IPS DF 6.9 (cell line): ENCODE data around the gene RAD9A.

Experiments
- DNase-seq: peaks from one replicate; pipeline ENCODE4 v3.0.0-alpha.2; 2013; ENCODE audit warnings: low read depth, low spot score
- H3K27ac ChIP-seq: one replicate; pipeline ENCODE4 v1.5.1; 2013; ENCODE audit warnings: low read length, control low read depth
- H3K27me3 ChIP-seq: 2 replicates; pipeline ENCODE4 v1.6.1; 2013; ENCODE audit warnings: mild to moderate bottlenecking, low read length; ENCODE audit not compliant: control insufficient read depth, insufficient read depth
- H3K36me3 ChIP-seq: 2 replicates; pipeline ENCODE4 v1.6.1; 2013; ENCODE audit warnings: low read length; ENCODE audit not compliant: control insufficient read depth, insufficient read depth
- H3K4me1 ChIP-seq: 2 replicates; pipeline ENCODE4 v1.6.1; 2013; ENCODE audit warnings: low read length; ENCODE audit not compliant: control insufficient read depth, insufficient read depth
- H3K4me3 ChIP-seq: 2 replicates; pipeline ENCODE4 v1.5.1; 2013; ENCODE audit warnings: mild to moderate bottlenecking, low read length
- H3K9me3 ChIP-seq: 2 replicates; pipeline ENCODE4 v1.6.1; 2013; ENCODE audit warnings: low read length, inconsistent platforms; ENCODE audit not compliant: control insufficient read depth, insufficient read depth
- WGBS: extraction: QIAGEN DNeasy Blood & Tissue Kit; methylation state at CpG from one replicate; pipeline ENCODE4 v1.1.7; 2013; ENCODE audit warnings: mixed read lengths, missing lambda C conversion rate; ENCODE audit not compliant: insufficient read length, insufficient coverage; 5-methylcytosine and 5-hydroxymethylcytosine counted together

Gene RAD9A

GRCh38 chr11:67431346-67432249 lies 39.8 kb downstream of the RAD9A start:
- peaks cover 5% of the 10 kb centered on the region; the same call in 1 of the 2 replicates for H3K4me1 ChIP-seq
- WGBS = no CpG with 5 or more reads among the region's 24 CpGs
- H3K27ac ChIP-seq = no peak overlapping the region
- no peak for DNase-seq
- peaks cover 22% of the 10 kb centered on the region for H3K36me3 ChIP-seq
- no peaks in the 10 kb centered on the region for H3K9me3 ChIP-seq
- H3K27me3 ChIP-seq = no peaks in the 10 kb centered on the region
- H3K4me3 ChIP-seq = no peak overlapping the region

DNA sequence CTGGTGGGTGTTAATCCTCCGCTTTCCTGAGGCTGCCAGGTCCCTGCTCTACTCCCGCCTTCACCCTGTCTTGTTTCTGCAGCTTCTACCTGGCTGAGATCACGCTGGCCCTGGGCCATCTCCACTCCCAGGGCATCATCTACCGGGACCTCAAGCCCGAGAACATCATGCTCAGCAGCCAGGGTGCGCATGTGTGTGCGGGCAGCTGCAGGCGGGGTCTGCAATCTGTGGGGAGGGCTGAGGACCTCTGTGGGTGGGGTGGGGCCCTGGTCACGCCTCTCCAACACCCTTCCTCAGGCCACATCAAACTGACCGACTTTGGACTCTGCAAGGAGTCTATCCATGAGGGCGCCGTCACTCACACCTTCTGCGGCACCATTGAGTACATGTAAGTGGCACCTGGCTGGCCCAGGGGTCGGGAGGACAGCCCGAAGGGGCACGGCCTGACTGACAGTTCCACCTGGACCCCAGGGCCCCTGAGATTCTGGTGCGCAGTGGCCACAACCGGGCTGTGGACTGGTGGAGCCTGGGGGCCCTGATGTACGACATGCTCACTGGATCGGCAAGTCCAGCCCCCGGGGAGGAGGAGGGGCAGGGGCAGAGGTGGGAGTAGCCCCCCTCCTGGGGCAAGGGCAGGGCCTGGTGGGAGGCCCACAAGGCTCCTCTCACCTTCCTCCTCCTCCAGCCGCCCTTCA lies 41.0 kb downstream of the RAD9A start:
- Histone ChIP-seq H3K9me3 (no peaks in the 10 kb centered on the region), H3K4me1 (peaks cover 8% of the 10 kb centered on the region; the same call in 1 of the 2 replicates), H3K36me3 (peaks cover 22% of the 10 kb centered on the region), H3K4me3 (no peak overlapping the region), H3K27me3 (no peaks in the 10 kb centered on the region), H3K27ac (no peak overlapping the region)
- no peak for DNase-seq
- WGBS = no CpG with 5 or more reads among the region's 22 CpGs

- H3K4me1 ChIP-seq = peaks cover 8% of the 10 kb centered on the region; the same call in 1 of the 2 replicates
- no peaks in the 10 kb centered on the region for H3K27me3 ChIP-seq
- no peak overlapping the region for H3K27ac ChIP-seq
- no CpG with 5 or more reads among the region's 22 CpGs for WGBS
- no peak overlapping the region for H3K4me3 ChIP-seq
- peaks cover 26% of the 10 kb centered on the region for H3K36me3 ChIP-seq
- H3K9me3 ChIP-seq = no peaks in the 10 kb centered on the region
- no peak for DNase-seq
Measured at GRCh38 chr11:67433536-67434394, 42.0 kb downstream of the RAD9A start.

- no peak for DNase-seq
- Histone ChIP-seq H3K36me3 (peaks cover 26% of the 10 kb centered on the region), H3K4me3 (no peak overlapping the region), H3K27ac (no peak overlapping the region), H3K4me1 (peaks cover 6% of the 10 kb centered on the region; the same call in 1 of the 2 replicates), H3K27me3 (no peaks in the 10 kb centered on the region), H3K9me3 (no peaks in the 10 kb centered on the region)
- WGBS = no CpG with 5 or more reads among the region's 23 CpGs
Measured at GRCh38 chr11:67434395-67434881, 42.7 kb downstream of the RAD9A start.

DNA sequence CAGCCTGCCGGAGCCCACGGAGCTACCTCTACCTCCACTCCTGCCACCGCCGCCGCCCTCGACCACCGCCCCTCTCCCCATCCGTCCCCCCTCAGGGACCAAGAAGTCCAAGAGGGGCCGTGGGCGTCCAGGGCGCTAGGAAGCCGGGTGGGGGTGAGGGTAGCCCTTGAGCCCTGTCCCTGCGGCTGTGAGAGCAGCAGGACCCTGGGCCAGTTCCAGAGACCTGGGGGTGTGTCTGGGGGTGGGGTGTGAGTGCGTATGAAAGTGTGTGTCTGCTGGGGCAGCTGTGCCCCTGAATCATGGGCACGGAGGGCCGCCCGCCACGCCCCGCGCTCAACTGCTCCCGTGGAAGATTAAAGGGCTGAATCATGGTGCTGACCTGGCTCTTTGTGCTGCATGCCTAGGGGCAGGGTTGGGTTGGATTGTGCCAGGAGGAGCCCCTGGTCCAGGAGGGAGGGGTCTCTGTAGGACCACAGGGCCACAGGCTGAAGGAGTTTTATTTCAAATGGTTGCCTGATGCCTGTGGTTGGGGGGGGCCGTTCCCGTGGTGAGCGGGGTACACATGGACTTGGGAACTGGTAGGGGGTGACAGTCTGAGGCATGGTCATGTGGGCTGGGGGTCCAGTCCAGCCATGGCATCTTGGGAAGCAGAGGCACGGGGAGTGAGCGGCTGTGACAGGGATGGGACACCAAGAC lies 43.4 kb downstream of the RAD9A start:
- H3K4me3 ChIP-seq = no peak overlapping the region
- H3K27me3 ChIP-seq = no peaks in the 10 kb centered on the region
- H3K4me1 ChIP-seq = peaks cover 6% of the 10 kb centered on the region; the same call in 1 of the 2 replicates
- peaks cover 26% of the 10 kb centered on the region for H3K36me3 ChIP-seq
- H3K9me3 ChIP-seq = no peaks in the 10 kb centered on the region
- H3K27ac ChIP-seq = no peak overlapping the region
- no CpG with 5 or more reads among the region's 26 CpGs for WGBS
- no peak for DNase-seq

DNA sequence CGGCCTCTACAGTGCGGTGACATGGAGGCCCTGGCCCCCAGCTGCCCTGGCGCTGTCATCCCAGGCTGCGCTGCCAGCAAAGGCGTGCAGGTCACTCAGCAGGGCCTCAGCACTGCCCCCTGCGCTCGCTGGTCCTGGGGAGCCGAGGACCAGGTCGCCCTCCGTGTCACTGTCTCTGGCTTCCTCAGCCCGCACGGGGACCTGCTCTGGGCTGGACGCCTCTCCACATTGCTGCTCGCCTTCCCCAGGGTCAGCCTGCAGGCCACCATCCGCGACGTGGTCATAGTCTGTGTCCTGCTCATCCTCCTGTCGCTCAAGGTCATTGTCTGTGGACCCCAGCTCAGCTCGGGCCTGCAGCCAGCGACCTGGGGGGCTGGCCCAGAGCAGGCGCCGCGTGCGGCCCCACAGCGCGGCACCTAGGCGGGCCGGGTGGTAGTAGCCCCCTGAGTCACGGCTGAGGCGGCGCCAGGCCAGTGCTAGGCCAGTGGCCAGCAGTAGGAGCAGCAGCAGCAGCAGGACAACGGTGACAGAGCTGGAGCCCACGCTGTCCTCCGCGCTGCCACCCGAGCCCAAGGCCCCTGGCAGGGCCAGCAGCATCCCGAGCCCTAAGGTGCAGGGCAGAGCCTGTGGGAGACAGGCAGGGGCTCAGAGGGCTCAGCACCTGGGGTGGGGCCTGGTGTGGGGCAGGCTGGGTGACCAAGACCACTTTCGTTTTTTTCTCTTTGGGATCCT lies 44.1 kb downstream of the RAD9A start:
- Histone ChIP-seq H3K27ac (no peak overlapping the region), H3K36me3 (peaks cover 26% of the 10 kb centered on the region), H3K4me3 (no peak overlapping the region), H3K4me1 (peaks cover 6% of the 10 kb centered on the region; the same call in 1 of the 2 replicates), H3K27me3 (no peaks in the 10 kb centered on the region), H3K9me3 (no peaks in the 10 kb centered on the region)
- no peak for DNase-seq
- WGBS = no CpG with 5 or more reads among the region's 38 CpGs

DNA sequence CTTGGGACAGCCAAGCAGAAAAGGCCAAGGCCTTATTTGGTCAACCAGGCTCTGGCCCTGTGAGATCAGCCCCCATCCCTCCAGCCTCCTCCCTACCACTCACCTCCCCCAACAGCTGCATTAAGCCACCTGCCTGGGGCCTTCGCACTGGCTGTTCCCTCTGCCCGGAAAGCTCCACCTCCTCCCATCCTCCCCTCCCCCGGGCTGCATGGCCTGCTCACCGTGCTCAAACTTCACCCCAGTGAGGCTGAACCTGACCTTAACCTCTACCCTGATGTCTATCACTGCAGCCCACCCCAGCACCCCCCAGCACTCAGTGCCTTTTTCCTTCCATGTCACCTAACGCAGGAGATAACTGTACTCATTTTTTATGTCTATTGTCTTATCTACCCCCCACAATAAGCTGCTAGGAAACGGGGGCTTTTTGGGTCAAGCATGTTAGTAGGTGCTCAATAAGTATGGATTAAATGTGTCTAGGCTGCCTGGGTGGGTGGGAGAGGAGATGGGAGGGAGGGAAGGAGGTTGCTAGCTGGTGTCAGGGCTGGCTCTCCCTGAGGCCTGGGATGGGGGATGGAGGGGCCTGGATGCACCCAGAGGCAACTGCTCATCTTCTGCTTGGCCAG lies 44.8 kb downstream of the RAD9A start:
- H3K4me1 ChIP-seq = peaks cover 6% of the 10 kb centered on the region; the same call in 1 of the 2 replicates
- WGBS = no CpG with 5 or more reads among the region's 6 CpGs
- DNase-seq = no peak
- no peak overlapping the region for H3K27ac ChIP-seq
- peaks cover 26% of the 10 kb centered on the region for H3K36me3 ChIP-seq
- H3K27me3 ChIP-seq = no peaks in the 10 kb centered on the region
- H3K4me3 ChIP-seq = no peak overlapping the region
- no peaks in the 10 kb centered on the region for H3K9me3 ChIP-seq

GRCh38 chr11:67437082-67437808 lies 45.5 kb downstream of the RAD9A start, which contains the start of gene PTPRCAP:
PTPRCAP (minus strand) TSS chr11:67437682; CDS start chr11:67437619, 63 bp downstream.
- no peak for DNase-seq
- Histone ChIP-seq H3K27me3 (no peaks in the 10 kb centered on the region), H3K4me1 (peaks cover 6% of the 10 kb centered on the region; the same call in 1 of the 2 replicates), H3K36me3 (peaks cover 27% of the 10 kb centered on the region), H3K4me3 (no peak within 1 kb of the TSS), H3K9me3 (no peaks in the 10 kb centered on the region), H3K27ac (no peak within 1 kb of the TSS)
- no CpG with 5 or more reads among the region's 26 CpGs for WGBS
